HFFc6 (cell line): ENCODE results near the gene TLR6. TPM values are rescaled to one million over a fixed set of nuclear protein-coding genes. Genes with fewer than 3 reads are reported as not detected.

ENCODE experiments used
- DNase-seq: peaks from one replicate; pipeline ENCODE4 v3.0.0-alpha.2; 2018
- H3K27ac Mint-ChIP-seq: 2 replicates; pipeline ENCODE4 v1.8.0; 2020; ENCODE audit warnings: mild to moderate bottlenecking, mixed read lengths
- H3K27me3 Mint-ChIP-seq: 2 replicates; pipeline ENCODE4 v1.8.0; 2021; ENCODE audit warnings: mild to moderate bottlenecking, moderate library complexity, mixed read lengths; ENCODE audit not compliant: insufficient read depth
- H3K36me3 Mint-ChIP-seq: 2 replicates; pipeline ENCODE4 v1.8.0; 2021; ENCODE audit warnings: low read depth, mixed read lengths
- H3K4me1 Mint-ChIP-seq: 2 replicates; pipeline ENCODE4 v1.8.0; 2020; ENCODE audit warnings: low read depth, mixed read lengths
- H3K4me3 Mint-ChIP-seq: 2 replicates; pipeline ENCODE4 v1.8.0; 2020; ENCODE audit warnings: mild to moderate bottlenecking, moderate library complexity, mixed read lengths
- H3K9me3 Mint-ChIP-seq: 2 replicates; pipeline ENCODE4 v1.8.0; 2020; ENCODE audit warnings: mild to moderate bottlenecking, mixed read lengths
- CTCF ChIP-seq: fragments of 200-600 bp; sonication (generic); IDR thresholded peaks from 2 replicates; pipeline ENCODE4 v1.5.0; 2021; ENCODE audit warnings: antibody characterized with exemption, mild to moderate bottlenecking
- total RNA-seq, 6 experiments: library from RNA; stranded (reverse); fragmentation: NEBNext Ultra II Directional; extraction: Animal tissue kit (Norgen Biotek cat#: 25700); gene quantifications; 2 replicates in 1 of 6; 3 replicates in 5 of 6; pipeline ENCODE4 v1.2.3, GENCODE V29; 2021

Gene TLR6
- total RNA-seq, 6 experiments from 2014 or later, result 0.76 to 1.3 (median 0.97) TPM

- Mint-ChIP-seq H3K27me3 (peaks cover 2% of the 10 kb centered on the region; the same call in 1 of the 2 replicates), H3K4me3 (peak within 1 kb of the TSS; percentile 34; the same call in 1 of the 2 replicates), H3K4me1 (peaks cover 17% of the 10 kb centered on the region; the same call in 1 of the 2 replicates), H3K27ac (no peak within 1 kb of the TSS; the same call in 1 of the 2 replicates), H3K9me3 (no peaks in the 10 kb centered on the region), H3K36me3 (no peaks in the 10 kb centered on the region)
- peak; percentile 80 for TF ChIP-seq CTCF
- peak; percentile 42 for DNase-seq
Measured at GRCh38 chr4:38804654-38805295, 51.8 kb downstream of the TLR6 start, which contains the start of gene TLR1. Gene TLR1 (minus strand): TSS chr4:38804791. CDS start chr4:38798831, 5,960 bp downstream.

DNA sequence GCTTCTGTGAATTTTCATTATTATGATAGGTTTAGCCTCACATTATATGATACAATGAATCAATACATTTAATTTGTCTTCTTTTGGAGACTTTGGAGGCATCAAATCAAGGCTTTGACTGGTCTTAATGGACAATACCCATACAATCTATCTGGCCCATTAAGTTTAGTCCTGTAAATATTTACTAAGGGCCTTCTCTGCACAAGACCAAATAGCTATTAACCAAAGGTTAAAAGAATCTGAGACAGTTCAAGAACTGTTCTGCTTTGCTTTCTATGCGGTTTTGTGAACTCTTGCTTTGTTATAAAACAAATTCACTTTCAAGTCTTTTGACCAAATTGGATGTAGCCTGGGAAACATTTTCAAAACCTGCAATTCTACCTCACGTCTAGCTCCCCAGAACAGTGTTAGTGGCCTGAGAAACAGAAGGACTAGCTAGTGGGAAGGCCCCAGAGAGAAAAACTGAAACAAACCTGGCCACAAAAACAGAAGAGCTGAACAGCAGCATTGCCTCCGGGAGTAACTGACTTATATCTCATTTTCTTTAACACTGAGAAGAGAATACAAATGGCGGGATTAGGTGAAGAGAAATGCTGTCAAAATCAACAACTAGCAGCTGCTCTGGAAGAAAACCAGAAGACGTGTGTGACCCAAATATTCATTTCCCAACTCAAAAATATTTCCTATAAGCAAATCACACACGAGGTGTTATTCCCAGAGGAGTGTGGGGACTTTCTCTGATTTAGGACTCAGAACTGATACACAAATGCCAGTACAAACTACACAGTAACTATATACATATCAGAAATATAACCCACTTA lies 52.6 kb downstream of the TLR6 start:
- no peak overlapping the region for H3K4me3 Mint-ChIP-seq

GRCh38 chr4:38802561-38803355 lies 53.9 kb downstream of the TLR6 start:
- H3K27ac Mint-ChIP-seq, result no peak overlapping the region
- H3K4me3 Mint-ChIP-seq, result no peak overlapping the region
- peaks cover 2% of the 10 kb centered on the region; the same call in 1 of the 2 replicates for H3K27me3 Mint-ChIP-seq
- H3K4me1 Mint-ChIP-seq, result peaks cover 17% of the 10 kb centered on the region; the same call in 1 of the 2 replicates
- TF ChIP-seq CTCF, result no peak
- DNase-seq, result no peak
- H3K36me3 Mint-ChIP-seq, result no peaks in the 10 kb centered on the region
- no peaks in the 10 kb centered on the region for H3K9me3 Mint-ChIP-seq

More for the DNA sequence above, 52.6 kb downstream of the TLR6 start:
- no peak overlapping the region for H3K27ac Mint-ChIP-seq
- no peaks in the 10 kb centered on the region for H3K36me3 Mint-ChIP-seq
- no peak for TF ChIP-seq CTCF
- DNase-seq, result no peak
- H3K4me1 Mint-ChIP-seq, result peaks cover 17% of the 10 kb centered on the region; the same call in 1 of the 2 replicates
- peaks cover 2% of the 10 kb centered on the region; the same call in 1 of the 2 replicates for H3K27me3 Mint-ChIP-seq
- H3K9me3 Mint-ChIP-seq, result no peaks in the 10 kb centered on the region

- DNase-seq, result no peak
- Mint-ChIP-seq H3K36me3 (no peaks in the 10 kb centered on the region), H3K4me3 (no peak overlapping the region), H3K27ac (no peak overlapping the region), H3K4me1 (peaks cover 17% of the 10 kb centered on the region; the same call in 1 of the 2 replicates), H3K27me3 (peaks cover 8% of the 10 kb centered on the region), H3K9me3 (no peaks in the 10 kb centered on the region)
- no peak for TF ChIP-seq CTCF
Measured at GRCh38 chr4:38800961-38801450, 55.6 kb downstream of the TLR6 start.

- Mint-ChIP-seq H3K36me3 (no peaks in the 10 kb centered on the region), H3K9me3 (no peaks in the 10 kb centered on the region), H3K4me1 (peaks cover 12% of the 10 kb centered on the region; the same call in 1 of the 2 replicates), H3K4me3 (no peak overlapping the region), H3K27me3 (peaks cover 10% of the 10 kb centered on the region), H3K27ac (no peak overlapping the region)
- TF ChIP-seq CTCF, result no peak
- no peak for DNase-seq
Measured at GRCh38 chr4:38800366-38800765, 56.3 kb downstream of the TLR6 start.
